Stimulated activated CD8-positive, alpha-beta memory T cell treated with anti-CD3 and anti-CD28 coated beads, Interleukin-7, amount 100 ng/mL, for 48 hours (primary cell): ENCODE measurements around the gene PHYKPL.
"Not testable (repeated sequence)": the region's sequence is repeated elsewhere in the genome, so short reads cannot be mapped to it uniquely, and the experiment has no call there.

Source experiments
- DNase-seq, 2 donors: peaks; one replicate each; pipeline ENCODE4 v3.0.0-alpha.2; 2020; ENCODE audit warnings: low read depth in 1 of 2; ENCODE audit errors: extremely low read depth in 1 of 2

The PHYKPL gene

DNA sequence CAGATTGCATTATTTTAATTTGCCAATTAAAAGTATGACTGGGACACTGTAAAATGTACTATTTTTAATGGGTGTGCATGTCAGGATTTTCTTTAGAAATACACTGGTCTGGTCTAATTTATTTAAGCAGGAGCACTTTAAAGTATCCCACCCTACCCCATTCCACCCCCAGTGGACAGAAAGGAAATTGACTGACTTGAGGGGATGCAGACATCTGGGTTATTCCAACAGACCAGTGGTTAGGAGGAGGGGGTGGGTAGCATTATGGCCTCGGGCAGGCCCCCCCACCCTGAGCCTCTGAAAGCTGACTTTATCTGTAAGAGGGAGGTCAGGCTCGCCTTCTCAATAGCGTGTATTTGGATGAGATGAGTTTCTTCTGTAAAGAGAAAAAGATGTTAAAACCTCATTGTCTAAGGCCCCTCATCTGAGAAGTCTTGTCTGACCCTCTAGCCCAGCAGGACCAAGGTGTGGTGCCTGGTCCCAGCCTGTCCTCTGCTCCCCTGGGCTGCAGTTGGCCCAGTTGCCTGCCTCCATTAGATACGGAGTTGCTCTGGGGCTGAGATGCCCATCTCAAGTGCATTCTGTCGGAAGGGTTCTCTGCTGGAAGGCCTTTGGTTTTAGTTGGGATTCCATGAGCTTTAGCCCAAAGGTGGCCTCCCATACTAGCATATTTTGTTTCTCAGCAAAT lies 23.9 kb downstream of the PHYKPL start:
- DNase-seq: no peak

DNA sequence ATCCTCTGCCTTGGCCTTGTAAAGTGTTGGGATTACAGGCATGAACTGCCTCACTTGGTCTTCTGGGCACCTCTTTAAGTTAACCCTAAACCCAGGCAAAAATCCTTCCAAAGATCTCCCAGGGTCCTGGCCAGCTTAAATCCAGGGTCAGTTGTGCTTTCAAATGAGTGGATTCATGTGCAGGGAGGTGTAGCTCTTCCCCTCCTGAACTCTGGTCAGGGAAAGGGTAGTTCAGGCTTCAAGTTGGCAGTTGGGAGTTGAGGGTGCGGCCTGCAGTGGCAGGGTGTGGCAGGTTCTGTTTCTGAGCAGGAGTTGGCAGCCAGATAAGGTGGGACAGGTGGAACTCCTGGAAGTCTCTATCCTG lies 24.7 kb downstream of the PHYKPL start:
- DNase-seq: no peak

- no peak for DNase-seq
These were observed 25.3 kb downstream of the PHYKPL start for GRCh38 chr5:178207183-178207916.

- no peak for DNase-seq
These were observed 26.2 kb downstream of the PHYKPL start for GRCh38 chr5:178206166-178207101.

DNA sequence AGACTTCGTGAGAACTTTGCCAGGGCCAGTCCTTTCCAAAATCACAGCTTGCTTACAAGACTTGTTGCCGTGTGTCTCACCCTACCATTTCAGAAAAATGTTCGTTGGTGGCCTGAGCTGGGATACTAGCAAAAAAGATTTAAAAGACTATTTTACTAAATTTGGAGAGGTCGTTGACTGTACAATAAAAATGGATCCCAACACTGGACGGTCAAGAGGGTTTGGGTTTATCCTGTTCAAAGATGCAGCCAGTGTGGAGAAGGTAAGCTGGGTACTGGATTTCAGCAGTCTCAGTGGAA lies 26.9 kb downstream of the PHYKPL start:
- DNase-seq: no peak

- DNase-seq: peak; percentile 64 to 70
These were observed 27.5 kb downstream of the PHYKPL start for GRCh38 chr5:178204935-178205748.

DNA sequence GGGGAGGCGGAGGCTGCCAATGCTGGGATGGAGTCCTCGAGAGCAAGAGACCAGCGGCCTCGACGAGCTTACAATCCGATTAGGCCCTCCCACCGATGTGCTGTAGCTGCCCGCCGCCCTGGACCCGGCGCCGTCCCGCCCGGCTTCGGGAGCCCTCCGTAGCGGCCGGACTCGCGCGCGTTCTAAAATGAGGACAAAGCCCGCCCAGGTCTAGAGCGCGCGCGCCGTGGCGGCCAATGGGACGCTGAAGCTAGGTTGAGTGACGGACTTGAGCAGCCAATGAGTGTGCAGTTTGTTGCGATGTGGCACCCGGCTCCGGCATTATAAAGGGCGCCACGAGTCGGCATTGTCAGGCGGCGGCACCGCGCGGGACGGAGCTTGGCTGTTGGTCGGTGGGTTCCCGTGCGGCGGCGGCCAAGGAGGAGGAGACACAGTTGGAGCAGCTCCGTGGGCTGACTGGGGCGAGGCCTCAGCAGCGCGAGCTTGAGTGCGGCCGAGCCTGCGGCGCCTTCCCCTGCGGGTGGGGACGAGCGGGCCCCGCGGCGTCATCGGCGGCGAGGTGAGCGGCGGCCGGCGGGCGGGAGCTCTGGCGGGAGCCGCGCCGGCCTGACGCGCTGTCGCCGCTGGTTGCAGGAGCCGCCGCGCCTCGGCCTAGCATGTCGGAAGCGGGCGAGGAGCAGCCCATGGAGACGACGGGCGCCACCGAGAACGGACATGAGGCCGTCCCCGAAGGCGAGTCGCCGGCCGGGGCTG lies 28.2 kb downstream of the PHYKPL start, which contains the start of gene HNRNPAB:
Gene HNRNPAB (plus strand): TSS at position 352 of the 753 bp plus-strand sequence. CDS start 305 bp downstream, at position 657.
- peak; percentile 89 to 90 for DNase-seq

- no peak for DNase-seq
These were observed 28.9 kb downstream of the PHYKPL start for GRCh38 chr5:178203670-178204181.

DNA sequence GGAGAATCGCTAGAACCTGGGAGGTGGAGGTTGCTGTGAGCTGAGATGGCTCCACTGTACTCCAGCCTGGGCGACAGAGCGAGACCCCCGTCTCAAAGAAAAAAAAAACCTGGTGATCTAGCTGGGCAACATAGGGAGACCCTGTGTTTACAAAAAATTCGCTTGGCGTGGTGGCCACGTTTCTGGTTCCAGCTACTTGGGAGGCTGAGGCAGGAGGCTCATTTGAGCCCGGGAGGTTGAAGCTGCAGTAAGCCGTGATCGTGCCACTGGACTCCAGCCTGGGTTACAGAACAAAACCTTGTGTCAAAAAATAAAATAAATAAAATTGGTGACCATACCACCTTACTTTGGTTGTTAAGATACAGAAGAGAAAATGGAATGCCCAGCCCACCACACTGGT lies 30.1 kb downstream of the PHYKPL start:
- no peak for DNase-seq

GRCh38 chr5:178201927-178202235 lies 30.7 kb downstream of the PHYKPL start:
- no peak for DNase-seq

DNA sequence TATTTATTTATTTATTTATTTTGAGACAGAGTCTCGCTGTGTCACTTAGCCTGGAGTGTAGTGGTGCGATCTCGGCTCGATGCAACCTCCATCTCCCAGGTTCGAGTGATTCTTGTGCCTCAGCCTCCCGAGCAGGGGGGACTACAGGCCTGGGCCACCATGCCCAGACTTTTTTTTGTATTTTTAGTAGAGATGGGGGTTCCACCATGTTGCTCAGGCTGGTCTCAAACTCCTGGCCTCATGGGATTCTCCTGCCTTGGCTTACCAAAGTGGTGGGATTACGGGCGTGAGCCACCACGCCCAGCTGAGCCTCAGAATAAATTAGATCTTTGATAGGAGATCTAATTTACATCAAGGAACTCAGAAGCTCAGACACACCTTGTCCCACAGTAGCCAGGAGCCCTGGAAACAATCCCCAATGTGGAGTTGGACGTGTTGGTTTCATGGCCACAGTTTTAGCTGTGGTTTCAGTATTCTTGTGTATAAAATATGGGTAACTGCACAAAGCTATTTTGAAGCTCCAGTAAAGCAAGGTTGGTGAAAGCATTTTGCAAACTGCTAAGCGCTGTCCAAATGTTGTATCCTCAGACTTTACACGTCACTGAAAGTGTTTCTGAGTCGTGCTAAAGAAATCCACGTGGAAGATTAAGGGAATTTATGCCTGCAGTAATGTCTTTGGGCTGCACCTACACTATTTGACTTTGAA lies 31.2 kb downstream of the PHYKPL start:
- no peak for DNase-seq

DNA sequence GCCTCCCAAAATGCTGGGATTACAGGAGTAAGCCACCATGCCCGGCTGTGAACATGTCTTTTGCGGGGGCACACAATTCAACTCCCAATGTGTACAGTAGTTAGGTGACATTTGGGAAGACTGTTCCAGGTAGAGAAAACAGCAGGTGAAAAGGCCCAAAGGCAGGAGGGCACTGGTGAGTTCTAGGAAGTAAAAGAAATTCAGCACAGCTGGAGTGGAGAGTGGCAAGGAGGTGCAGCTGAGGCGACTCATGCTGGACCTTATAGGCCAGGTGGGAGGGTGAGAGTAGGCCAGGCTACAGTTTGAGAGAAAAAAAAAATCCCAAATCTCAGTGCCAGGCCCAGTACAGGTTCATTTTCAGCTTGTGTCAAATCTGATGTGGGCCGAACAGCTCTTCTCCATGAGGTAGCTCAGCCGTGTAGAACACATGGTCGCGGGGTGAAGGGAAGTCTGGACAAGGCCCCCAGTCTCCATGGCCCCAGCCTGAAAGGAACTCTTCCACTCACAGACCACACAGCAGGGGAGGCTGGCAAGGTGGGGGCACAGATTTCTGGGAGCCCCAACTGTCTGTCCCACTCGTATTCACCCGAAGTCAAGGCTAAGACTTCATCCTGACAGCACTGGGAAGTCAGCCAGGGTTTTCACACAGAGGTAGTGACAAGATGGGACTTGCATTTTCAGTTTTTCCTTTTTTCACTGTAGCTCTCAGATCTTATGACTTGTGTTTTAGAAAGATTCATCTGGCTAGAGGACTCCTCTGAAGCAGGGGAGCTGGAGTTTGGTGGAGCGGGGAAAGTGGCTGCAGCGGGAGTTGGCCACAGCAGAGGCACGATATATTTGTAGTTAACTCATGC lies 32.8 kb downstream of the PHYKPL start:
- no peak for DNase-seq

GRCh38 chr5:178198706-178199105 lies 33.9 kb downstream of the PHYKPL start:
- DNase-seq: no peak

- not testable (repeated sequence) for DNase-seq
These were observed 34.5 kb downstream of the PHYKPL start for GRCh38 chr5:178198151-178198550.

GRCh38 chr5:178196986-178197385 lies 35.6 kb downstream of the PHYKPL start:
- no peak for DNase-seq

GRCh38 chr5:178196281-178196812 lies 36.3 kb downstream of the PHYKPL start:
- no peak for DNase-seq

GRCh38 chr5:178194026-178194425 lies 38.6 kb downstream of the PHYKPL start:
- DNase-seq: no peak

DNA sequence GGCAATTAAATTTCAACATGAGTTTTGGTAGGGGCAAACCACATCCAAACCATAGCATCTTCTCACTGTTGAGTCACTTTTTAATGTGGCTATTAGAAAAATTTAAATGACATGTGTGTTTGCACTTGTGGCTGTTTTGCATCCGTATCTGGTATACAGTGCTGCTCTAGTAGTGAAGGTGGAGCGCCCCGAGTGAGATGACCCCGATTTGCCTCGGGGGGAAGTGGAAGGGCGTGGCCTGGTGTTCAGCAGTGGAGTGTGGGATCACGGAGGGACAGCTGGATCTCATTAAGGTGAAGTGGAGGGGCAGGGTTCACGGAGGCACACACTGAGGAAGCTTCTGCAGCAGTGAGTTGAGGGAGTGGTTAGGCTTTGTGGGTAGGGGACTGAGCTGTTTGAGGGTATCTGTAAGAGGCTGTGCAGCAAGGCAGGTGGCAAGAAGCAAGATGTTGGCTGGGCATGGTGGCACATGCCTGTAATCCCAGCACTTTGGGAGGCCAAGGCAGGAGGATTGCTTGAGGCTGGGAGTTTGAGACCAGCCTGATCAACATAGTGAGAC lies 39.3 kb downstream of the PHYKPL start:
- DNase-seq: no peak
